Osteoblast (primary cell): ENCODE measurements around the gene ATP1A3. TPM values are rescaled to one million over a fixed set of nuclear protein-coding genes. Genes with fewer than 3 reads are reported as not detected.
"Not testable (repeated sequence)": the region's sequence is repeated elsewhere in the genome, so short reads cannot be mapped to it uniquely, and the experiment has no call there.

ENCODE experiments used
- DNase-seq: peaks from one replicate; pipeline ENCODE4 v3.0.0; 2011; ENCODE audit warnings: low spot score, mixed read lengths; ENCODE audit not compliant: insufficient read length; ENCODE audit errors: missing footprints
- H2AFZ ChIP-seq: 2 replicates; pipeline ENCODE4 v1.6.0; 2011; ENCODE audit warnings: mild to moderate bottlenecking, low read length
- H3K27ac ChIP-seq: 2 replicates; pipeline ENCODE4 v1.5.1; 2011; ENCODE audit warnings: mild to moderate bottlenecking, low read depth, low read length, moderate library complexity
- H3K27me3 ChIP-seq: 2 replicates; pipeline ENCODE4 v1.6.0; 2012; ENCODE audit warnings: mild to moderate bottlenecking, control low read depth, inconsistent platforms, low read length, moderate library complexity; ENCODE audit not compliant: insufficient read depth
- H3K36me3 ChIP-seq: 2 replicates; pipeline ENCODE4 v1.5.1; 2011; ENCODE audit warnings: mild to moderate bottlenecking, low read length, control low read depth, moderate library complexity; ENCODE audit not compliant: insufficient read depth
- H3K4me1 ChIP-seq: 2 replicates; pipeline ENCODE4 v1.5.1; 2011; ENCODE audit warnings: mild to moderate bottlenecking, low read length, control low read depth, moderate library complexity; ENCODE audit not compliant: insufficient read depth
- H3K4me2 ChIP-seq: 2 replicates; pipeline ENCODE4 v1.6.0; 2011; ENCODE audit warnings: mild to moderate bottlenecking, low read length; ENCODE audit not compliant: insufficient read depth
- H3K4me3 ChIP-seq: fragments of 200-600 bp; sonication (generic); 3 replicates; pipeline ENCODE4 v1.5.1; 2012; ENCODE audit warnings: mild to moderate bottlenecking, low read length, inconsistent platforms; ENCODE audit not compliant: insufficient read depth
- H3K79me2 ChIP-seq: 2 replicates; pipeline ENCODE4 v1.6.0; 2012; ENCODE audit warnings: mild to moderate bottlenecking, low read length, control low read depth, inconsistent platforms; ENCODE audit not compliant: insufficient read depth
- H3K9me3 ChIP-seq: 2 replicates; pipeline ENCODE4 v1.5.1; 2011; ENCODE audit warnings: low read depth, low read length, control low read depth
- H4K20me1 ChIP-seq: 2 replicates; pipeline ENCODE4 v1.6.0; 2012; ENCODE audit warnings: mild to moderate bottlenecking, low read length, control low read depth; ENCODE audit not compliant: insufficient read depth
- total RNA-seq: library from RNA; depleted of rRNA; stranded (reverse); fragments of >200 nt; gene quantifications from 2 replicates; pipeline ENCODE4 v1.2.3, GENCODE V29; 2012
- TF ChIP-seq, protein P1 (sequence below): IDR thresholded peaks from 2 replicates; pipeline ENCODE4 v1.5.1; 2011; ENCODE audit warnings: mild to moderate bottlenecking, low read depth, low read length, moderate library complexity; ENCODE audit errors: extremely low read depth

The ATP1A3 gene
- total RNA-seq, 1 donor, result under 0.01 TPM

DNA sequence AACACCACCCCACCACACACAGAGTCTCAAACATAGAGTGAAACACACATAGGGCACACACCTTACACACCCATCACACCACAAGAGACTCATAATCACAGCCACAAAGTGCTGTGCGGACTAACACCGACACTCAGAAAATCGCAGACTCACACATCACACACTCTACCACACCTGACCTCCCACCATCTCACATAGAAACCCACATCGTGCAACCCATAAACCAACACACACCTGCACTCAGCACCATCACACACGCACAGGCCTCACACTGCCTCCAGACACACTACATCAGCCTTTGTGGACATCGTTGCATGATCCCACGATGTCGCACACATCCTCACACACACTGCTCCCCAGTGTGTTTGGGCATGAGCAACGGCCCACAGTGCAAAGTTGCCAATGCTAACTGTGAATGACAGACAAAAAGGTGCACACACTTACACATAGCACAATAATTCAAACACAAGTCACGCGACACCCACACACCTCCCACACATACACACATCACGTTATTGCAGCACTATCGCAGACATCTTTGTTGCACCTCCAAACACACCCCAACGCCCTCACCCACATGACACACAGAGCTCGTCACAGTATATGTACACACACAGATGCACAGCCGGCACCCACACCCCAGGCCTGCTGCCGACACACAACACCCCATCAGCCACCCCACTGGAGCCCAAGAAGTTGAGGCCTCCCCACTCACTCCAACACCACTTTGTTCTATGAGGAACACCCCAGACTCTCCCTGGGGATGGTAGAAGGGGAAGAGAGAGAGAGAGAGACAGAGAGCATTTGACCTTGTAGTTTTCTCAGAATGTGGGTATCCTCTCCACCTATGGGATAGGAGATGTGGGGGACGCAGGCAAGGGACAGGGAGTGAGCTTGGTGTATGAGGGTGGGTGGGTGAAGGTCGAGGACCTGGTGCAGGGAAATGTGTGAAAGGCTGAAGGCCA, 1.2 kb upstream of the ATP1A3 start:
- Histone ChIP-seq H3K36me3 (no peaks in the 10 kb centered on the region), H3K4me3 (no peak overlapping the region), H3K4me2 (no peak overlapping the region), H3K79me2 (no peaks in the 10 kb centered on the region), H3K27ac (no peak overlapping the region), H2AFZ (no peak overlapping the region), H3K4me1 (no peaks in the 10 kb centered on the region), H3K9me3 (no peaks in the 10 kb centered on the region), H3K27me3 (peaks cover 44% of the 10 kb centered on the region), H4K20me1 (peaks cover 2% of the 10 kb centered on the region)
- DNase-seq, result peak; percentile 81
- TF ChIP-seq, protein P1, sequence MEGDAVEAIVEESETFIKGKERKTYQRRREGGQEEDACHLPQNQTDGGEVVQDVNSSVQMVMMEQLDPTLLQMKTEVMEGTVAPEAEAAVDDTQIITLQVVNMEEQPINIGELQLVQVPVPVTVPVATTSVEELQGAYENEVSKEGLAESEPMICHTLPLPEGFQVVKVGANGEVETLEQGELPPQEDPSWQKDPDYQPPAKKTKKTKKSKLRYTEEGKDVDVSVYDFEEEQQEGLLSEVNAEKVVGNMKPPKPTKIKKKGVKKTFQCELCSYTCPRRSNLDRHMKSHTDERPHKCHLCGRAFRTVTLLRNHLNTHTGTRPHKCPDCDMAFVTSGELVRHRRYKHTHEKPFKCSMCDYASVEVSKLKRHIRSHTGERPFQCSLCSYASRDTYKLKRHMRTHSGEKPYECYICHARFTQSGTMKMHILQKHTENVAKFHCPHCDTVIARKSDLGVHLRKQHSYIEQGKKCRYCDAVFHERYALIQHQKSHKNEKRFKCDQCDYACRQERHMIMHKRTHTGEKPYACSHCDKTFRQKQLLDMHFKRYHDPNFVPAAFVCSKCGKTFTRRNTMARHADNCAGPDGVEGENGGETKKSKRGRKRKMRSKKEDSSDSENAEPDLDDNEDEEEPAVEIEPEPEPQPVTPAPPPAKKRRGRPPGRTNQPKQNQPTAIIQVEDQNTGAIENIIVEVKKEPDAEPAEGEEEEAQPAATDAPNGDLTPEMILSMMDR, result no peak

GRCh38 chr19:41994521-41994971, 516 bp upstream of the ATP1A3 start:
- TF ChIP-seq, protein P1, result no peak
- Histone ChIP-seq H3K79me2 (no peaks in the 10 kb centered on the region), H3K27me3 (peaks cover 42% of the 10 kb centered on the region), H3K4me3 (no peak overlapping the region), H3K9me3 (no peaks in the 10 kb centered on the region), H3K4me2 (peak overlapping the region; percentile 51), H4K20me1 (peaks cover 2% of the 10 kb centered on the region), H3K4me1 (no peaks in the 10 kb centered on the region), H3K27ac (no peak overlapping the region), H2AFZ (no peak overlapping the region), H3K36me3 (no peaks in the 10 kb centered on the region)
- peak; percentile 73 for DNase-seq

- peak; percentile 71 for DNase-seq
- not testable (repeated sequence) for H2AFZ ChIP-seq, H3K36me3 ChIP-seq, H3K9me3 ChIP-seq, H3K4me2 ChIP-seq, H3K27ac ChIP-seq, H3K4me3 ChIP-seq, H3K79me2 ChIP-seq, H4K20me1 ChIP-seq, H3K4me1 ChIP-seq
- H3K27me3 ChIP-seq, result peaks cover 33% of the 10 kb centered on the region
Observed at GRCh38 chr19:41991925-41992569, 2.0 kb downstream of the ATP1A3 start.

- Histone ChIP-seq H3K9me3 (no peaks in the 10 kb centered on the region), H3K4me3 (no peak overlapping the region), H3K36me3 (no peaks in the 10 kb centered on the region), H3K4me1 (no peaks in the 10 kb centered on the region), H4K20me1 (no peaks in the 10 kb centered on the region), H3K27ac (no peak overlapping the region), H3K27me3 (peaks cover 31% of the 10 kb centered on the region), H3K4me2 (no peak overlapping the region), H3K79me2 (no peaks in the 10 kb centered on the region), H2AFZ (no peak overlapping the region)
- TF ChIP-seq, protein P1, result no peak
- peak; percentile 44 for DNase-seq
Observed at GRCh38 chr19:41991025-41991424, 3.0 kb downstream of the ATP1A3 start.
